Neural progenitor cell (in vitro differentiated cells): ENCODE measurements around the gene IHH. TPM values are rescaled to one million over a fixed set of nuclear protein-coding genes. Genes with fewer than 3 reads are reported as not detected.

Experiments
- DNase-seq: peaks from one replicate; pipeline ENCODE4 v3.0.0-alpha.2; 2016; ENCODE audit warnings: low spot score
- H2AFZ ChIP-seq: fragments of 200-600 bp; sonication (generic); replicated peaks from 2 replicates; pipeline ENCODE4 v1.6.1; 2016; ENCODE audit warnings: antibody characterized with exemption
- H3F3A ChIP-seq: fragments of 200-600 bp; sonication (generic); 2 replicates; pipeline ENCODE4 v1.6.1; 2016; ENCODE audit warnings: antibody characterized with exemption, low read depth
- H3K27ac ChIP-seq: fragments of 200-600 bp; sonication (generic); 2 replicates; pipeline ENCODE4 v1.5.1; 2016; ENCODE audit warnings: mild to moderate bottlenecking
- H3K27me3 ChIP-seq: fragments of 200-600 bp; sonication (generic); 2 replicates; pipeline ENCODE4 v1.6.1; 2016; ENCODE audit warnings: mild to moderate bottlenecking, moderate library complexity
- H3K36me3 ChIP-seq: fragments of 200-600 bp; sonication (generic); 2 replicates; pipeline ENCODE4 v1.5.1; 2016
- H3K4me1 ChIP-seq: fragments of 200-600 bp; sonication (generic); 2 replicates; pipeline ENCODE4 v1.6.1; 2016; ENCODE audit warnings: mixed run types
- H3K4me2 ChIP-seq: fragments of 200-600 bp; sonication (generic); 2 replicates; pipeline ENCODE4 v1.6.1; 2016
- H3K4me3 ChIP-seq: fragments of 200-600 bp; sonication (generic); 2 replicates; pipeline ENCODE4 v1.5.1; 2016
- H3K79me2 ChIP-seq: fragments of 200-600 bp; sonication (generic); 2 replicates; pipeline ENCODE4 v1.6.1; 2016; ENCODE audit warnings: low read depth
- H3K9ac ChIP-seq: fragments of 200-600 bp; sonication (generic); 2 replicates; pipeline ENCODE4 v1.6.1; 2016
- H3K9me3 ChIP-seq: fragments of 200-600 bp; sonication (generic); 2 replicates; pipeline ENCODE4 v1.5.1; 2016; ENCODE audit warnings: low read depth
- H4K20me1 ChIP-seq: fragments of 200-600 bp; sonication (generic); 2 replicates; pipeline ENCODE4 v1.6.1; 2016; ENCODE audit warnings: low read depth
- H3K27ac Mint-ChIP-seq: 3 replicates; pipeline ENCODE4 v1.8.0; 2021; ENCODE audit warnings: mixed read lengths
- H3K27me3 Mint-ChIP-seq: 2 replicates; pipeline ENCODE4 v1.8.0; 2022; ENCODE audit warnings: low read depth, mild to moderate bottlenecking, inconsistent platforms, moderate library complexity, mixed read lengths; ENCODE audit not compliant: insufficient read depth
- H3K36me3 Mint-ChIP-seq: 3 replicates; pipeline ENCODE4 v1.8.0; 2021; ENCODE audit warnings: mixed read lengths
- H3K4me1 Mint-ChIP-seq: 3 replicates; pipeline ENCODE4 v1.8.0; 2021; ENCODE audit warnings: mixed read lengths
- H3K4me3 Mint-ChIP-seq: 3 replicates; pipeline ENCODE4 v1.8.0; 2021; ENCODE audit warnings: mild to moderate bottlenecking, moderate library complexity, mixed read lengths
- H3K9me3 Mint-ChIP-seq: 3 replicates; pipeline ENCODE4 v1.8.0; 2020; ENCODE audit warnings: mixed read lengths
- EZH2 ChIP-seq: fragments of 200-600 bp; sonication (generic); IDR thresholded peaks from 2 replicates; pipeline ENCODE4 v1.6.1; 2017; ENCODE audit warnings: antibody characterized with exemption, mild to moderate bottlenecking, moderate library complexity
- EZH2phosphoT487 ChIP-seq: fragments of 200-600 bp; sonication (generic); IDR thresholded peaks from 2 replicates; pipeline ENCODE4 v1.6.1; 2017; ENCODE audit warnings: antibody characterized with exemption
- total RNA-seq: library from RNA; depleted of rRNA; stranded (reverse); fragments of >200 nt; gene quantifications from 2 replicates; pipeline ENCODE4 v1.2.3, GENCODE V29; 2015; ENCODE audit warnings: low replicate concordance
- TF ChIP-seq, protein P1 (sequence below): fragments of 200-600 bp; sonication (generic); IDR thresholded peaks from 2 replicates; pipeline ENCODE4 v1.5.1; 2017; ENCODE audit warnings: antibody characterized with exemption, mild to moderate bottlenecking

Gene IHH
- total RNA-seq, 1 donor from 2014 or later = not detected

DNA sequence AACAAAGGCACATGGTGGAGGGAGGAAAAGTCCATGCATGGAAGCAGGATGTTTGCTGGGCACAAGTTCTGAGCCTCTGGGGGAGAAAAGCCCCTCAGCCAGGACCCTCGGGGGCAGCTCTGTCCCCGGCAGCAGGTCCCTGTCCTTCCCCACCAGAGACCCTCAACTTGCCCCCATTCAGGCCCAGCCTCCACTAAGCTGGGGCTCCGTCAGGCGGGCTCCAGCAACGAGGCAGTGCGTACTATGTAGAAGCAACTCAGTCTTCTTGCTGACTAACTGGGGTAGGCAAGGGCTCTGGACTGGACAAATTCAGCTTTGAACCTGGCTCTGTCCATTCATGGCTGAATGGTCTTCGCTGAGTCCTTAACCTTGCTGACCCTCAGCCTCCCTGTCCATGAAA is 42.4 kb downstream of the IHH start:
- Histone ChIP-seq H3K4me2 (no peak overlapping the region), H2AFZ (no peak overlapping the region), H3K27ac (no peak overlapping the region), H3F3A (no peaks in the 10 kb centered on the region), H3K4me3 (no peak overlapping the region), H3K9ac (no peak overlapping the region), H3K27me3 (peaks cover 50% of the 10 kb centered on the region), H4K20me1 (no peaks in the 10 kb centered on the region), H3K9me3 (no peaks in the 10 kb centered on the region), H3K4me1 (no peaks in the 10 kb centered on the region), H3K79me2 (no peaks in the 10 kb centered on the region), H3K36me3 (no peaks in the 10 kb centered on the region)
- Mint-ChIP-seq H3K27ac (no peak overlapping the region), H3K36me3 (no peaks in the 10 kb centered on the region), H3K4me3 (no peak overlapping the region), H3K4me1 (peaks cover 2% of the 10 kb centered on the region), H3K27me3 (peaks cover 19% of the 10 kb centered on the region), H3K9me3 (no peaks in the 10 kb centered on the region)
- no peak for DNase-seq
- TF ChIP-seq EZH2 = no peak
- no peak for TF ChIP-seq EZH2phosphoT487
- TF ChIP-seq, protein P1, sequence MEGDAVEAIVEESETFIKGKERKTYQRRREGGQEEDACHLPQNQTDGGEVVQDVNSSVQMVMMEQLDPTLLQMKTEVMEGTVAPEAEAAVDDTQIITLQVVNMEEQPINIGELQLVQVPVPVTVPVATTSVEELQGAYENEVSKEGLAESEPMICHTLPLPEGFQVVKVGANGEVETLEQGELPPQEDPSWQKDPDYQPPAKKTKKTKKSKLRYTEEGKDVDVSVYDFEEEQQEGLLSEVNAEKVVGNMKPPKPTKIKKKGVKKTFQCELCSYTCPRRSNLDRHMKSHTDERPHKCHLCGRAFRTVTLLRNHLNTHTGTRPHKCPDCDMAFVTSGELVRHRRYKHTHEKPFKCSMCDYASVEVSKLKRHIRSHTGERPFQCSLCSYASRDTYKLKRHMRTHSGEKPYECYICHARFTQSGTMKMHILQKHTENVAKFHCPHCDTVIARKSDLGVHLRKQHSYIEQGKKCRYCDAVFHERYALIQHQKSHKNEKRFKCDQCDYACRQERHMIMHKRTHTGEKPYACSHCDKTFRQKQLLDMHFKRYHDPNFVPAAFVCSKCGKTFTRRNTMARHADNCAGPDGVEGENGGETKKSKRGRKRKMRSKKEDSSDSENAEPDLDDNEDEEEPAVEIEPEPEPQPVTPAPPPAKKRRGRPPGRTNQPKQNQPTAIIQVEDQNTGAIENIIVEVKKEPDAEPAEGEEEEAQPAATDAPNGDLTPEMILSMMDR = no peak

DNA sequence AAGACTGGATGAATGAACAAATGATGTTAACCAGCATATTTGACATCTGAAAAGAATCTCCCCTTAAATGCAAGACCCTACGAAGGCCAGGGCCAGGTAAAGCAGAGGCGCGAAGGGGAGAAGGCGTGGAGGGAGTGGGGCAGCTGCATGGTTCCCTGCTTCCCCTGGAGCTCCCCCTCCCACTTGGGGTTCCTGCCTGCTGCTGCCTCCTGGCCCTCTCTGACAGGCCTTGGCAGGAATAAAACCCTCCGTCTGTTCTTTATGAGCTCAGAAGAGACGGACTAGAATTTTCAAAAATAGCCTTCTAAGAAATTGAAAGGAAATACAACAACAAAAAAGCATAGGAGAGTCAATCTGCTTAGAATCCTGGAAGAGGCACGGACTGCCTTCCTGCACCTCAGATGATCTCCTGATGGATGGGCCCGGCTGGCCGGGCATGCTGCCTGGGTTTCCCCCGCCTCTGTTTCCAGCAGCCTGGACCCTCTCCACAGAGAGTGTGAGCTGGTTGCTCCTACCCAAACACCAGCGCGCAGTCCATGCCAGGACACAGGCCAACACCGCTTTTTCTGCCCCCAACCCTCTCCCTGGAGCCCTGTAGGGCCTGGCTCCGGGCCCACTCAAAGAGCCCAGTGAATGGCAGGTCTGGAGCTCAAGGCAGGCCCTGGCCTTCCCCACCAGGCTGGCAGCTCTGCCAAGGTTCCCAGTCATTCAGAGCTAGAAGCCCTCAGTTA is 43.4 kb downstream of the IHH start:
- Histone ChIP-seq H3K27ac (no peak overlapping the region), H3K4me1 (no peaks in the 10 kb centered on the region), H3K9ac (no peak overlapping the region), H3F3A (no peaks in the 10 kb centered on the region), H3K36me3 (no peaks in the 10 kb centered on the region), H3K27me3 (peaks cover 60% of the 10 kb centered on the region), H3K79me2 (no peaks in the 10 kb centered on the region), H4K20me1 (no peaks in the 10 kb centered on the region), H2AFZ (no peak overlapping the region), H3K9me3 (no peaks in the 10 kb centered on the region), H3K4me3 (no peak overlapping the region), H3K4me2 (no peak overlapping the region)
- no peak for DNase-seq
- H3K9me3 Mint-ChIP-seq = no peaks in the 10 kb centered on the region
- TF ChIP-seq, protein P1 = no peak
- TF ChIP-seq EZH2phosphoT487 (no peak), EZH2 (no peak)
- H3K4me1 Mint-ChIP-seq = no peaks in the 10 kb centered on the region
- peaks cover 24% of the 10 kb centered on the region for H3K27me3 Mint-ChIP-seq
- H3K4me3 Mint-ChIP-seq = no peak overlapping the region
- no peaks in the 10 kb centered on the region for H3K36me3 Mint-ChIP-seq
- no peak overlapping the region for H3K27ac Mint-ChIP-seq

DNA sequence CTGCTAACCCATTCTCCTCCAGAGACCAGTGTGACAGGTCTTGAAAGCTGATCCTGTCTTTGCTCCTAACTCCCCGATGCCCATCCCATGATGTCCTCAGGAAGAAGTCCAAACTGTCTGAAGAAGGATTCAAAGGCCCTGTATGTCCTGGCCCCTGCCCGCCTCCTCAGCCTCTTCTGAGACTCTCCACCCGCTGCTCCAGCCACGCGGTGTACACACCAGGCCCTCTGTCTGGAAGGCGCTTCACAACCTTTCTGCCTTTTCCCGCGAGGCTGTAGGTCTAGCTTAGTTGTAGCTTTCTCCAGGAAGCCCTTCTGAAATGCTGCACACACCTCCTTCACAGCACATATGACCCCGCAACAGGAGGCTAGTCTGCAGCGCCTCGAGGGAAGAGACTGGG is 44.0 kb downstream of the IHH start:
- no peak overlapping the region for H3K4me2 ChIP-seq
- Mint-ChIP-seq H3K27ac (no peak overlapping the region), H3K9me3 (no peaks in the 10 kb centered on the region), H3K36me3 (no peaks in the 10 kb centered on the region), H3K4me3 (no peak overlapping the region), H3K27me3 (peaks cover 24% of the 10 kb centered on the region), H3K4me1 (no peaks in the 10 kb centered on the region)
- H3K9me3 ChIP-seq = no peaks in the 10 kb centered on the region
- TF ChIP-seq EZH2phosphoT487 = no peak
- H3K27ac ChIP-seq = no peak overlapping the region
- no peaks in the 10 kb centered on the region for H3K4me1 ChIP-seq
- H2AFZ ChIP-seq = no peak overlapping the region
- H3K9ac ChIP-seq = no peak overlapping the region
- no peaks in the 10 kb centered on the region for H3K79me2 ChIP-seq
- no peaks in the 10 kb centered on the region for H3F3A ChIP-seq
- no peaks in the 10 kb centered on the region for H3K36me3 ChIP-seq
- DNase-seq = no peak
- H3K27me3 ChIP-seq = peaks cover 66% of the 10 kb centered on the region
- H4K20me1 ChIP-seq = no peaks in the 10 kb centered on the region
- no peak overlapping the region for H3K4me3 ChIP-seq

DNA sequence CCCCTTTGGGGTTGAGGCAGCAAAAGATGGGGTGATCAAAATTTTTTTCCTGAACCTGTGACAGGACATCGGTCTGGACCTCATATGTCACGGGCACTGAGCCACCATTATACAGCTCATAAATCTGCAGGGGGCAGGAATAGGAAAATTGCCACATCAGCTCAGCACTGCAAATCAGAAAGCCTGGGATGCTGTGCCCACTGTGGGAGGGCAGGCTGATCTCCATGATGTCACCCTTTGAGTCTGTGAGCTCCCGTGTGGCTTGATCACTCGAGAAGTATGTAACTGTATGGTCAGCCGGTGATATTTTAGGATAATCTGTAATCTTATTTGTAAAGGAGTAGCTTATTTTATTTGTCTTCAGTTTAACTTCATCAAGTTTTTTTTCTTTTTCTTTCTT is 49.8 kb downstream of the IHH start:
- Mint-ChIP-seq H3K27me3 (peaks cover 38% of the 10 kb centered on the region), H3K36me3 (no peaks in the 10 kb centered on the region), H3K4me1 (no peaks in the 10 kb centered on the region), H3K9me3 (no peaks in the 10 kb centered on the region), H3K4me3 (no peak overlapping the region), H3K27ac (no peak overlapping the region)
- H3K27ac ChIP-seq = no peak overlapping the region
- no peaks in the 10 kb centered on the region for H4K20me1 ChIP-seq
- TF ChIP-seq EZH2 (no peak), EZH2phosphoT487 (no peak)
- TF ChIP-seq, protein P1 = no peak
- H3K9ac ChIP-seq = no peak overlapping the region
- no peaks in the 10 kb centered on the region for H3K4me1 ChIP-seq
- no peaks in the 10 kb centered on the region for H3K9me3 ChIP-seq
- H3F3A ChIP-seq = no peaks in the 10 kb centered on the region
- H3K4me2 ChIP-seq = no peak overlapping the region
- no peaks in the 10 kb centered on the region for H3K79me2 ChIP-seq
- no peak for DNase-seq
- no peak overlapping the region for H3K4me3 ChIP-seq
- H3K36me3 ChIP-seq = no peaks in the 10 kb centered on the region
- peaks cover 86% of the 10 kb centered on the region for H3K27me3 ChIP-seq
- no peak overlapping the region for H2AFZ ChIP-seq
